OCI-LY1 (cell line): ENCODE data around the gene RNF121.

ENCODE experiments used
- H2AFZ ChIP-seq: fragments of 200-600 bp; sonication (generic), shearing (Covaris generic); 2 replicates; pipeline ENCODE4 v1.6.0; 2014; ENCODE audit warnings: antibody characterized with exemption, mild to moderate bottlenecking, low read length
- H3F3A ChIP-seq: fragments of 200-600 bp; sonication (generic), shearing (Covaris generic); 2 replicates; pipeline ENCODE4 v1.6.0; 2014; ENCODE audit warnings: mild to moderate bottlenecking, antibody characterized with exemption, low read length, moderate library complexity; ENCODE audit not compliant: insufficient read depth
- H3K27ac ChIP-seq: fragments of 200-600 bp; sonication (generic); 2 replicates; pipeline ENCODE4 v1.5.1; 2014; ENCODE audit warnings: low read length, mixed run types, mild to moderate bottlenecking, low read depth; ENCODE audit not compliant: poor library complexity, severe bottlenecking
- H3K27me3 ChIP-seq: fragments of 200-600 bp; sonication (generic); 2 replicates; pipeline ENCODE4 v1.6.0; 2014; ENCODE audit warnings: antibody characterized with exemption, mild to moderate bottlenecking, low read length, moderate library complexity; ENCODE audit not compliant: insufficient read depth
- H3K36me3 ChIP-seq: fragments of 200-600 bp; sonication (generic); 2 replicates; pipeline ENCODE4 v1.6.1; 2014; ENCODE audit warnings: mild to moderate bottlenecking, antibody characterized with exemption, low read length, moderate library complexity, mixed read lengths; ENCODE audit not compliant: insufficient read depth
- H3K4me1 ChIP-seq: fragments of 200-600 bp; sonication (generic); 2 replicates; pipeline ENCODE4 v1.5.1; 2014; ENCODE audit warnings: mild to moderate bottlenecking, low read length, moderate library complexity; ENCODE audit not compliant: insufficient read depth, severe bottlenecking
- H3K4me2 ChIP-seq: fragments of 200-600 bp; sonication (generic), shearing (Covaris generic); 2 replicates; pipeline ENCODE4 v1.6.1; 2014; ENCODE audit warnings: low read length
- H3K4me3 ChIP-seq: fragments of 200-600 bp; sonication (generic); 2 replicates; pipeline ENCODE4 v1.5.1; 2014; ENCODE audit warnings: low read length, low read depth, mild to moderate bottlenecking, mixed read lengths; ENCODE audit not compliant: poor library complexity, severe bottlenecking
- H3K79me2 ChIP-seq: fragments of 200-600 bp; shearing (Covaris generic); 2 replicates; pipeline ENCODE4 v1.6.1; 2016; ENCODE audit warnings: mixed run types, low read length, mixed read lengths; ENCODE audit not compliant: insufficient read depth
- H3K9ac ChIP-seq: fragments of 200-600 bp; sonication (generic), shearing (Covaris generic); 2 replicates; pipeline ENCODE4 v1.6.1; 2014; ENCODE audit warnings: mild to moderate bottlenecking, low read length, mixed read lengths
- H3K9me2 ChIP-seq: fragments of 200-600 bp; sonication (generic), shearing (Covaris generic); 2 replicates; pipeline ENCODE4 v1.6.1; 2014; ENCODE audit warnings: low read depth, mild to moderate bottlenecking, low read length, mixed read lengths
- H3K9me3 ChIP-seq: fragments of 200-600 bp; shearing (Covaris generic); 2 replicates; pipeline ENCODE4 v1.6.1; 2014; ENCODE audit warnings: low read length, mixed read lengths
- H4K20me1 ChIP-seq: fragments of 200-600 bp; sonication (generic), shearing (Covaris generic); 2 replicates; pipeline ENCODE4 v1.6.0; 2016; ENCODE audit warnings: mild to moderate bottlenecking, low read length; ENCODE audit not compliant: insufficient read depth
- EZH2 ChIP-seq: fragments of 200-600 bp; sonication (generic), shearing (Covaris generic); IDR thresholded peaks from 2 replicates; pipeline ENCODE4 v1.8.0; 2017; ENCODE audit warnings: borderline replicate concordance, mixed run types, mild to moderate bottlenecking, antibody characterized with exemption, low read length, moderate library complexity, mixed read lengths
- TF ChIP-seq, protein P1 (sequence below): fragments of 200-600 bp; sonication (generic), shearing (Covaris generic); IDR thresholded peaks from 2 replicates; pipeline ENCODE4 v1.5.1; 2017; ENCODE audit warnings: mild to moderate bottlenecking, antibody characterized with exemption, low read length, moderate library complexity, mixed read lengths

Gene RNF121

DNA sequence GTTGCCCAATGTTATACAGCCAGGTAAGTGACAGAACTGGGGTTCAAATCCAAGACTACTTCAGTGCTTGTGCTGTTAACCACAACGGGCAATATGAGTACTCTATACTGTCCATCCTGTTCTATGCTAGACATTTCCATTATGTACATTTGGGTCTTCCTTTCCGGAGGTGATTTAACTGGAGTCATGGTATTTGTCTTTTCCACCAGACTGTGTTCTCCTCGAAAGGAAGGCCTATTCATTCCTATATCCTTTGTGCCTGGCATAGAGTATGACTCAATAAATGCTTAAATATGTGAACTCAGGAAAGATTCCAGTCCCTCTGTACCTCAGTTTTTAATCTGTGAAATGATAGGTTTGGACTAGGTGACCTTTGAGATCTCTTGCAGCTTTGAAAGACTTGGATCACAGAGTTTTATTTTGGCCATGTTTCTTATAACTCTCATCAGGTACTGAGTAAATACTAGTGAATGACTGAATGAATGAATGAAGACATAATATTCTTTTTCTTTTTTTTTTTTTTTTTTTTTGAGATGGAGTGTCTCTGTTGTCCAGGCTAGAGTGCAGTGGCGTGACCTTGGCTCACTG lies 6.6 kb downstream of the RNF121 start:
- Histone ChIP-seq H3K4me2 (no peak overlapping the region), H3F3A (no peaks in the 10 kb centered on the region), H3K4me3 (no peak overlapping the region), H2AFZ (no peak overlapping the region), H3K4me1 (peaks cover 43% of the 10 kb centered on the region), H3K79me2 (peaks cover 74% of the 10 kb centered on the region), H3K9ac (no peak overlapping the region), H3K27me3 (no peaks in the 10 kb centered on the region), H3K9me2 (no peaks in the 10 kb centered on the region), H3K9me3 (no peaks in the 10 kb centered on the region), H3K27ac (no peak overlapping the region), H3K36me3 (peaks cover 12% of the 10 kb centered on the region; the same call in 1 of the 2 replicates), H4K20me1 (no peaks in the 10 kb centered on the region)
- TF ChIP-seq, protein P1, sequence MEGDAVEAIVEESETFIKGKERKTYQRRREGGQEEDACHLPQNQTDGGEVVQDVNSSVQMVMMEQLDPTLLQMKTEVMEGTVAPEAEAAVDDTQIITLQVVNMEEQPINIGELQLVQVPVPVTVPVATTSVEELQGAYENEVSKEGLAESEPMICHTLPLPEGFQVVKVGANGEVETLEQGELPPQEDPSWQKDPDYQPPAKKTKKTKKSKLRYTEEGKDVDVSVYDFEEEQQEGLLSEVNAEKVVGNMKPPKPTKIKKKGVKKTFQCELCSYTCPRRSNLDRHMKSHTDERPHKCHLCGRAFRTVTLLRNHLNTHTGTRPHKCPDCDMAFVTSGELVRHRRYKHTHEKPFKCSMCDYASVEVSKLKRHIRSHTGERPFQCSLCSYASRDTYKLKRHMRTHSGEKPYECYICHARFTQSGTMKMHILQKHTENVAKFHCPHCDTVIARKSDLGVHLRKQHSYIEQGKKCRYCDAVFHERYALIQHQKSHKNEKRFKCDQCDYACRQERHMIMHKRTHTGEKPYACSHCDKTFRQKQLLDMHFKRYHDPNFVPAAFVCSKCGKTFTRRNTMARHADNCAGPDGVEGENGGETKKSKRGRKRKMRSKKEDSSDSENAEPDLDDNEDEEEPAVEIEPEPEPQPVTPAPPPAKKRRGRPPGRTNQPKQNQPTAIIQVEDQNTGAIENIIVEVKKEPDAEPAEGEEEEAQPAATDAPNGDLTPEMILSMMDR = no peak
- TF ChIP-seq EZH2 = no peak

DNA sequence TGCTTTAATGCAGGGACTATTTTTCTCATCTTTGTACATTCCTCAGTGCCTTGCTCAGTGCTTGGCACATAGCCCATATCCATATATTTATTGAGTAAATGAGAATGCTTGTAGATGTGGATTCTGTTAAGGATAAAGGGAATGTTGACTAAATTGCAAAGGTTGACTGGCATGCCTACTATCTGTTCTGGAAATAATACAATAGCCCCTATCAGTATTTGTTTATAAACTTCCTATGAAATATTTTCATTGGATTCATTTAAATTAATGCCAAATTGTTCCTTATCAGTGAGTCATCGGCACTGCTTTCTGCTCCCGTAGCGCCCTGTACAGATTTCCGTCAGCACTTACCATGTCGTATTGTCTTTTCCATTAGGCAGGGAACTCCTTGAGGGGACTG lies 8.0 kb downstream of the RNF121 start:
- Histone ChIP-seq H3K4me3 (no peak overlapping the region), H4K20me1 (no peaks in the 10 kb centered on the region), H3K4me1 (peaks cover 29% of the 10 kb centered on the region), H3K4me2 (no peak overlapping the region), H3K79me2 (peaks cover 70% of the 10 kb centered on the region), H3K36me3 (peaks cover 17% of the 10 kb centered on the region; the same call in 1 of the 2 replicates), H3K9me3 (no peaks in the 10 kb centered on the region), H3K27me3 (no peaks in the 10 kb centered on the region), H2AFZ (no peak overlapping the region), H3F3A (no peaks in the 10 kb centered on the region), H3K9me2 (no peaks in the 10 kb centered on the region), H3K27ac (no peak overlapping the region), H3K9ac (no peak overlapping the region)
- TF ChIP-seq, protein P1 = no peak
- no peak for TF ChIP-seq EZH2

DNA sequence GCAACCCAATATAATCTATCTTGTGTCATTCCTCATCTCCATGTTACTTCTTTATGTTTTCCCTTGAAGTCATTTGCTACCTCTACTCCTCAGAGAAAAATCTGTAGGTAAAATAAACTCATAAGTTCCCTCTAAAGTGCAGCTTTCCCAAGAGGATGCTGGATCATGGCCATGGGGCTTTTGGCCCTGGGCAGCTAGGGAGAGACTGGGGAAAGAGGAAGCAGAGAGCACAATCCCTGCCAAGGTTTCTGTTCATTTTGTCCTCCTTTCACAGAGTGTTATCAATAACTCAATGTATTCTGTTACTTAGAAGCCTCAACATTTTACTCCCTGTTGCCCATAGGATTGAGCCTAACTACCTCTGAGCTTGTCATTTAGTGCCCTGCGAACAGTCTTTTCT lies 9.0 kb downstream of the RNF121 start:
- H4K20me1 ChIP-seq = no peaks in the 10 kb centered on the region
- H3K4me3 ChIP-seq = no peak overlapping the region
- no peak overlapping the region for H3K9ac ChIP-seq
- H3K9me3 ChIP-seq = no peaks in the 10 kb centered on the region
- no peaks in the 10 kb centered on the region for H3K27me3 ChIP-seq
- no peak overlapping the region for H2AFZ ChIP-seq
- peaks cover 20% of the 10 kb centered on the region for H3K4me1 ChIP-seq
- H3K36me3 ChIP-seq = peaks cover 17% of the 10 kb centered on the region; the same call in 1 of the 2 replicates
- no peaks in the 10 kb centered on the region for H3K9me2 ChIP-seq
- no peak overlapping the region for H3K27ac ChIP-seq
- peaks cover 62% of the 10 kb centered on the region for H3K79me2 ChIP-seq
- no peak overlapping the region for H3K4me2 ChIP-seq
- TF ChIP-seq, protein P1 = no peak
- no peak for TF ChIP-seq EZH2
- H3F3A ChIP-seq = no peaks in the 10 kb centered on the region
